Endothelial cell of umbilical vein (primary cell): Measurements from ENCODE around the gene BCAR1. TPM values are rescaled to one million over a fixed set of nuclear protein-coding genes. Genes with fewer than 3 reads are reported as not detected.

ENCODE experiments used
- BruUV-seq: library from RNA; stranded (reverse); fragments of 400-500 nt; replicated peaks from 2 replicates; lab custom pipeline; 2021; lab: Mats Ljungman, UMichigan
- CTCF ChIA-PET: fragments of 300-600, 350-600 bp; sonication (Branson Sonifier 250); formaldehyde crosslinking; loops from one replicate; lab custom pipeline; 2021; ENCODE audit warnings: antibody characterized with exemption, inconsistent platforms; lab: Charles Lee
- POLR2A ChIA-PET: fragments of 300-600, 350-600 bp; sonication (Branson Sonifier 250); formaldehyde crosslinking; loops from one replicate; lab custom pipeline; 2021; ENCODE audit warnings: antibody characterized with exemption, inconsistent platforms; lab: Charles Lee
- DNase-seq: peaks from one replicate; pipeline ENCODE4 v3.0.0-alpha.2; 2011; ENCODE audit warnings: low read depth, low spot score
- FAIRE-seq: peaks from 2 replicates; lab custom pipeline; 2011; peaks lifted over from hg19 to GRCh38; lab: Jason Lieb, UNC
- H2AFZ ChIP-seq: 2 replicates; pipeline ENCODE4 v1.6.0; 2012; ENCODE audit warnings: low read depth, low read length, control low read depth, inconsistent platforms
- H3K27ac ChIP-seq: 2 replicates; pipeline ENCODE4 v1.5.1; 2011; ENCODE audit warnings: low read depth, mild to moderate bottlenecking, control low read depth, low read length, moderate library complexity; ENCODE audit not compliant: insufficient read depth
- H3K27me3 ChIP-seq, 2 experiments: 2 replicates each; pipeline versions ENCODE4 v1.6.0 to v1.6.1; 2011; ENCODE audit warnings: low read length in 2 of 2, mixed read lengths in 1 of 2; ENCODE audit not compliant: control insufficient read depth in 2 of 2, insufficient read depth in 2 of 2
- H3K36me3 ChIP-seq, 2 experiments: 2 replicates in 1 of 2; 3 replicates in 1 of 2; pipeline ENCODE4 v1.5.1; 2011; ENCODE audit warnings: low read length in 2 of 2, mild to moderate bottlenecking in 1 of 2, moderate library complexity in 1 of 2; ENCODE audit not compliant: control insufficient read depth in 2 of 2, insufficient read depth in 2 of 2; ENCODE audit errors: extremely low read depth in 1 of 2
- H3K4me1 ChIP-seq: 3 replicates; pipeline ENCODE4 v1.5.1; 2011; ENCODE audit warnings: mild to moderate bottlenecking, low read length; ENCODE audit not compliant: control insufficient read depth, insufficient read depth; ENCODE audit errors: extremely low read depth
- H3K4me2 ChIP-seq: 2 replicates; pipeline ENCODE4 v1.6.1; 2011; ENCODE audit warnings: low read length, control low read depth, mixed read lengths; ENCODE audit not compliant: insufficient read depth
- H3K4me3 ChIP-seq, 3 experiments: fragments of 200-600 bp in 1 of 3; sonication (generic), shearing (Covaris generic) in 1 of 3; replicated peaks in 1 of 3; 2 replicates each; pipeline ENCODE4 v1.5.1; 2011 to 2016; ENCODE audit warnings: control low read depth in 3 of 3, low read length in 3 of 3, mild to moderate bottlenecking in 2 of 3, inconsistent platforms in 1 of 3, low read depth in 1 of 3, moderate library complexity in 1 of 3; ENCODE audit not compliant: insufficient read depth in 1 of 3
- H3K79me2 ChIP-seq: 2 replicates; pipeline ENCODE4 v1.6.0; 2012; ENCODE audit warnings: low read length, inconsistent platforms; ENCODE audit not compliant: control insufficient read depth, insufficient read depth
- H3K9ac ChIP-seq: replicated peaks from 2 replicates; pipeline ENCODE3; 2011; ENCODE audit warnings: low read length, control low read depth; ENCODE audit not compliant: insufficient read depth; ENCODE audit errors: extremely low read depth
- H3K9me1 ChIP-seq: replicated peaks from 3 replicates; pipeline ENCODE4 v1.6.0; 2011; ENCODE audit warnings: mild to moderate bottlenecking, low read length; ENCODE audit not compliant: control insufficient read depth, insufficient read depth; ENCODE audit errors: extremely low read depth
- H3K9me3 ChIP-seq: replicated peaks from 2 replicates; pipeline ENCODE4 v1.5.1; 2012; ENCODE audit warnings: low read length, inconsistent platforms; ENCODE audit not compliant: control insufficient read depth, insufficient read depth
- H4K20me1 ChIP-seq: replicated peaks from 2 replicates; pipeline ENCODE3; 2011; ENCODE audit warnings: mild to moderate bottlenecking, low read length; ENCODE audit not compliant: control insufficient read depth, insufficient read depth; ENCODE audit errors: extremely low read depth
- EZH2 ChIP-seq: IDR thresholded peaks from 2 replicates; pipeline ENCODE4 v1.6.1; 2012; ENCODE audit warnings: borderline replicate concordance, low read depth, mild to moderate bottlenecking, moderate library complexity, low read length, inconsistent platforms; ENCODE audit not compliant: severe bottlenecking
- FOS ChIP-seq: IDR thresholded peaks from 2 replicates; pipeline ENCODE4 v1.6.1; 2011; ENCODE audit warnings: mild to moderate bottlenecking, low read length, moderate library complexity, borderline replicate concordance; ENCODE audit not compliant: insufficient read depth
- GATA2 ChIP-seq: IDR thresholded peaks from 2 replicates; pipeline ENCODE4 v1.7.0; 2011; ENCODE audit warnings: low read depth, mild to moderate bottlenecking, moderate library complexity, mixed read lengths, low read length; ENCODE audit not compliant: insufficient read length, insufficient read depth
- JUN ChIP-seq: IDR thresholded peaks from 2 replicates; pipeline ENCODE4 v1.6.1; 2011; ENCODE audit warnings: borderline replicate concordance, low read depth; ENCODE audit not compliant: insufficient read length, insufficient read depth
- MYC ChIP-seq: IDR thresholded peaks from one replicate; pipeline ENCODE4 v1.6.1; 2011; ENCODE audit warnings: mild to moderate bottlenecking, low read depth, low read length
- POLR2A ChIP-seq: IDR thresholded peaks from 2 replicates; pipeline ENCODE4 v1.6.1; 2012; ENCODE audit warnings: low read depth, mild to moderate bottlenecking, control low read depth, low read length
- POLR2AphosphoS5 ChIP-seq: IDR thresholded peaks from 2 replicates; pipeline ENCODE4 v1.6.1; 2012; ENCODE audit warnings: low read depth, mild to moderate bottlenecking, control low read depth, low read length, moderate library complexity; ENCODE audit not compliant: insufficient read depth
- dilution Hi-C: fragments of 300-500 bp; cut with MboI; formaldehyde crosslinking; loops from one replicate; pipeline ENCODE4 v1.15.0; 2019; ENCODE audit warnings: low sequenced_read_pairs; ENCODE audit not compliant: extremely low pct_ligation_motif_present
- intact Hi-C: fragments of 100-400 bp; cut with micrococcal nuclease; formaldehyde crosslinking; loops from one replicate; pipeline ENCODE4 v1.10.0; 2022
- polyA plus RNA-seq, 4 experiments: library from polyadenylated mRNA; depleted of rRNA in 3 of 4; stranded (reverse) in 3 of 4; unstranded in 1 of 4; fragments of >200 nt; gene quantifications; 2 replicates each; pipeline versions ENCODE4 v1.2.1 to v1.2.3, GENCODE V29; 2011 to 2012; ENCODE audit warnings: missing spikeins in 1 of 4
- total RNA-seq: library from RNA; stranded (reverse); gene quantifications from 2 replicates; pipeline ENCODE4 v1.2.3, GENCODE V29; 2021
- TF ChIP-seq, protein P1 (sequence below): IDR thresholded peaks from 2 replicates; pipeline ENCODE4 v1.6.1; 2011; ENCODE audit not compliant: insufficient read depth, insufficient read length
- TF ChIP-seq, protein P2 (sequence below), 2 donors: IDR thresholded peaks; 1 replicate in 1 of 2; 2 replicates in 1 of 2; pipeline ENCODE4 v1.5.1; 2011; ENCODE audit warnings: low read length in 2 of 2, mild to moderate bottlenecking in 2 of 2, moderate library complexity in 2 of 2, control low read depth in 1 of 2, inconsistent platforms in 1 of 2, low read depth in 1 of 2; ENCODE audit not compliant: insufficient read depth in 1 of 2; ENCODE audit errors: extremely low read depth in 1 of 2

Gene BCAR1
- total and polyA plus RNA-seq, 2 donors (not counting 3 experiments of a cell fraction or from before 2014, with no cell fraction given) = 171 to 267 TPM

GRCh38 chr16:75222271-75222783 is 29.1 kb downstream of the BCAR1 start:
- H3K9ac ChIP-seq = no peak overlapping the region
- no peak overlapping the region for H3K4me3 ChIP-seq
- DNase-seq = no peak
- H3K9me1 ChIP-seq = no peaks in the 10 kb centered on the region
- intact Hi-C loops (no loop called here), dilution Hi-C loops (no loop called here)
- no peaks in the 10 kb centered on the region for H3K27me3 ChIP-seq
- POLR2A ChIA-PET = no interaction called here
- no peaks in the 10 kb centered on the region for H4K20me1 ChIP-seq
- TF ChIP-seq JUN (no peak), POLR2AphosphoS5 (no peak)
- TF ChIP-seq, protein P1, sequence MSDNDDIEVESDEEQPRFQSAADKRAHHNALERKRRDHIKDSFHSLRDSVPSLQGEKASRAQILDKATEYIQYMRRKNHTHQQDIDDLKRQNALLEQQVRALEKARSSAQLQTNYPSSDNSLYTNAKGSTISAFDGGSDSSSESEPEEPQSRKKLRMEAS = peak; percentile 42
- peak overlapping the region; percentile 28 for H2AFZ ChIP-seq
- H3K4me2 ChIP-seq = no peak overlapping the region
- CTCF ChIA-PET = interaction anchor here (1.3 to 3.8 kb wide), 2 partner anchors 19 to 23 kb away, joined by 4 to 14 read pairs; no protein-coding TSS in a partner anchor
- H3K36me3 ChIP-seq = no peaks in the 10 kb centered on the region
- no peaks in the 10 kb centered on the region for H3K79me2 ChIP-seq
- H3K4me1 ChIP-seq = no peaks in the 10 kb centered on the region
- no peaks in the 10 kb centered on the region for H3K9me3 ChIP-seq
- FAIRE-seq = no peak
- BruUV-seq = no TSS peak
- H3K27ac ChIP-seq = no peak overlapping the region

GRCh38 chr16:75219838-75220237 is 31.6 kb downstream of the BCAR1 start:
- POLR2A ChIA-PET = no interaction called here
- no peak for TF ChIP-seq POLR2A
- TF ChIP-seq EZH2 = no peak
- TF ChIP-seq GATA2 = no peak
- no peak for TF ChIP-seq JUN
- TF ChIP-seq MYC = no peak
- no peak for TF ChIP-seq FOS
- TF ChIP-seq POLR2AphosphoS5 = no peak
- TF ChIP-seq, protein P2, sequence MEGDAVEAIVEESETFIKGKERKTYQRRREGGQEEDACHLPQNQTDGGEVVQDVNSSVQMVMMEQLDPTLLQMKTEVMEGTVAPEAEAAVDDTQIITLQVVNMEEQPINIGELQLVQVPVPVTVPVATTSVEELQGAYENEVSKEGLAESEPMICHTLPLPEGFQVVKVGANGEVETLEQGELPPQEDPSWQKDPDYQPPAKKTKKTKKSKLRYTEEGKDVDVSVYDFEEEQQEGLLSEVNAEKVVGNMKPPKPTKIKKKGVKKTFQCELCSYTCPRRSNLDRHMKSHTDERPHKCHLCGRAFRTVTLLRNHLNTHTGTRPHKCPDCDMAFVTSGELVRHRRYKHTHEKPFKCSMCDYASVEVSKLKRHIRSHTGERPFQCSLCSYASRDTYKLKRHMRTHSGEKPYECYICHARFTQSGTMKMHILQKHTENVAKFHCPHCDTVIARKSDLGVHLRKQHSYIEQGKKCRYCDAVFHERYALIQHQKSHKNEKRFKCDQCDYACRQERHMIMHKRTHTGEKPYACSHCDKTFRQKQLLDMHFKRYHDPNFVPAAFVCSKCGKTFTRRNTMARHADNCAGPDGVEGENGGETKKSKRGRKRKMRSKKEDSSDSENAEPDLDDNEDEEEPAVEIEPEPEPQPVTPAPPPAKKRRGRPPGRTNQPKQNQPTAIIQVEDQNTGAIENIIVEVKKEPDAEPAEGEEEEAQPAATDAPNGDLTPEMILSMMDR (IDR thresholded peaks at IDR 0.05; ENCODE audit: extremely low read depth in 1 of 2, insufficient read depth in 1 of 2, low read depth in 1 of 2, low read length in 2 of 2) = no peak
- Histone ChIP-seq H4K20me1 (no peaks in the 10 kb centered on the region), H3K36me3 (no peaks in the 10 kb centered on the region), H3K27ac (no peak overlapping the region), H3K9me1 (no peaks in the 10 kb centered on the region), H2AFZ (no peak overlapping the region), H3K9ac (no peak overlapping the region), H3K9me3 (no peaks in the 10 kb centered on the region), H3K4me3 (no peak overlapping the region), H3K27me3 (no peaks in the 10 kb centered on the region), H3K4me2 (no peak overlapping the region), H3K4me1 (no peaks in the 10 kb centered on the region), H3K79me2 (no peaks in the 10 kb centered on the region)
- no peak for FAIRE-seq
- dilution Hi-C loops (no loop called here), intact Hi-C loops (loop anchor here (2.0 kb wide), 1 partner anchor 21 kb away; no protein-coding TSS in a partner anchor)
- DNase-seq = no peak
- BruUV-seq = no TSS peak
- CTCF ChIA-PET = interaction anchor here (3.8 kb wide), 1 partner anchor 21 kb away, joined by 14 read pairs; no protein-coding TSS in a partner anchor
